ENCODE results near the gene TNFRSF13B. TPM values are rescaled to one million over a fixed set of nuclear protein-coding genes. Genes with fewer than 3 reads are reported as not detected.
"Not testable (repeated sequence)": the region's sequence is repeated elsewhere in the genome, so short reads cannot be mapped to it uniquely, and the experiment has no call there.

The TNFRSF13B gene
- total RNA-seq, 1 experiment from 2014 or later, result not detected

DNA sequence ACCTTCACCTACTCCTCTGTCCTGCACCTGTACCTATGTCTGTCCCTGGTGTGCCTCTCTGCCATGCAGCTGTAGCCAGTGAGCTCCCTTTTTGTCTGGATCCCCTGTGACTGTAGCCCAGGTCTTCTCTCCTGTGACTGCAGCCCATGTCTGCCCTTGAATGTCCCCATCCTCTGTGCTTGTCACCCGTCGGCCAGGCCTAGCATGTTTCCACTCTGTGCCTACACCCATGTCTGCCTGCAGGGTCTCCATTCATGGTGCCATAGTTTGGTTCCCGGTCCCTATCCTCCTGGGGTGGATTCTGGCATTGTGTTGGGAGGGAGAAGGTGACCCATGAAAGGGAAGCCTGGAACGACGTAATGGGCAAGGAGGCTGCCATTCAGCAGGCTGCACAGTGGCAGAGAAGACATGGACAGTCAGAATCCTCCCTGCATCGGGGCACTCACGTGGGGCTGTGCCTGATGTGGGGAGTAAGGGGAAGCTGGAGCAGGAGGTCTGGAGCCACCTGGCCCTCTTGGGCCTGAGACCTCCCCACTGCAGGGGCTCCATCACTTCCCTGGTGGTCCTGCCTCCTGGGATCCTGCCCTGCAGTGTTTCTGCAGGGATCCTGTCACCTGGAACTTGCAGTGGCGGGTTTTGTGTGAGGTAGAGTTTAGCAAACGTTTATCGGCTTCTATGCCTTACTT lies 74.6 kb downstream of the TNFRSF13B start:
- H4K20me1 ChIP-seq (ENCODE audit: insufficient read depth); H3K9ac ChIP-seq (ENCODE audit: low read length); POLR2A ChIA-PET; CTCF ChIA-PET; intact Hi-C loops (cut with micrococcal nuclease); H3K36me3 ChIP-seq (ENCODE audit: control insufficient read depth in 1 of 2, insufficient read depth in 2 of 2, low read length in 2 of 2); H3K9me2 ChIP-seq (ENCODE audit: insufficient read depth); H3K4me3 ChIP-seq (replicated peaks in 1 of 2; ENCODE audit: low read depth in 1 of 2, low read length in 2 of 2); H2AFZ ChIP-seq (ENCODE audit: low read depth, low read length, poor library complexity, severe bottlenecking); RAD21 ChIA-PET (ENCODE audit: low non-redundant PET in 1 of 2, low total read pairs in 2 of 2, uncharacterized antibody in 2 of 2, unreplicated experiment in 2 of 2); H3K4me2 ChIP-seq (ENCODE audit: low read length); H3K27ac ChIP-seq (ENCODE audit: low read depth, low read length); H3K27me3 ChIP-seq (ENCODE audit: insufficient read depth, low read length); BruUV-seq (replicated peaks); H3K79me2 ChIP-seq (ENCODE audit: insufficient read depth, low read length); DNase-seq (ENCODE audit: low read depth, low spot score); H3K9me3 ChIP-seq (ENCODE audit: control insufficient read depth in 1 of 2, insufficient read depth in 1 of 2, low read depth in 1 of 2, low read length in 2 of 2); ATAC-seq; H3K4me1 ChIP-seq (ENCODE audit: control insufficient read depth in 1 of 2, insufficient read depth in 2 of 2, low read length in 2 of 2): not testable (repeated sequence)

- H3K9me2 ChIP-seq (ENCODE audit: insufficient read depth); ATAC-seq; H4K20me1 ChIP-seq (ENCODE audit: insufficient read depth); BruUV-seq (replicated peaks); H3K4me3 ChIP-seq (replicated peaks in 1 of 2; ENCODE audit: low read depth in 1 of 2, low read length in 2 of 2); H3K4me2 ChIP-seq (ENCODE audit: low read length); DNase-seq (ENCODE audit: low read depth, low spot score); H3K4me1 ChIP-seq (ENCODE audit: control insufficient read depth in 1 of 2, insufficient read depth in 2 of 2, low read length in 2 of 2); POLR2A ChIA-PET; CTCF ChIA-PET; H3K9me3 ChIP-seq (ENCODE audit: control insufficient read depth in 1 of 2, insufficient read depth in 1 of 2, low read depth in 1 of 2, low read length in 2 of 2); H3K27me3 ChIP-seq (ENCODE audit: insufficient read depth, low read length); H2AFZ ChIP-seq (ENCODE audit: low read depth, low read length, poor library complexity, severe bottlenecking); intact Hi-C loops (cut with micrococcal nuclease); H3K79me2 ChIP-seq (ENCODE audit: insufficient read depth, low read length); H3K9ac ChIP-seq (ENCODE audit: low read length); RAD21 ChIA-PET (ENCODE audit: low non-redundant PET in 1 of 2, low total read pairs in 2 of 2, uncharacterized antibody in 2 of 2, unreplicated experiment in 2 of 2); H3K27ac ChIP-seq (ENCODE audit: low read depth, low read length); H3K36me3 ChIP-seq (ENCODE audit: control insufficient read depth in 1 of 2, insufficient read depth in 2 of 2, low read length in 2 of 2): not testable (repeated sequence)
Measured at GRCh38 chr17:16896235-16896634, 75.7 kb downstream of the TNFRSF13B start.

- BruUV-seq (replicated peaks); H2AFZ ChIP-seq (ENCODE audit: low read depth, low read length, poor library complexity, severe bottlenecking); H4K20me1 ChIP-seq (ENCODE audit: insufficient read depth); RAD21 ChIA-PET (ENCODE audit: low non-redundant PET in 1 of 2, low total read pairs in 2 of 2, uncharacterized antibody in 2 of 2, unreplicated experiment in 2 of 2); H3K9me2 ChIP-seq (ENCODE audit: insufficient read depth); H3K4me3 ChIP-seq (replicated peaks in 1 of 2; ENCODE audit: low read depth in 1 of 2, low read length in 2 of 2); POLR2A ChIA-PET; DNase-seq (ENCODE audit: low read depth, low spot score); H3K27me3 ChIP-seq (ENCODE audit: insufficient read depth, low read length); H3K36me3 ChIP-seq (ENCODE audit: control insufficient read depth in 1 of 2, insufficient read depth in 2 of 2, low read length in 2 of 2); H3K4me1 ChIP-seq (ENCODE audit: control insufficient read depth in 1 of 2, insufficient read depth in 2 of 2, low read length in 2 of 2); H3K9ac ChIP-seq (ENCODE audit: low read length); H3K27ac ChIP-seq (ENCODE audit: low read depth, low read length); CTCF ChIA-PET; H3K79me2 ChIP-seq (ENCODE audit: insufficient read depth, low read length); intact Hi-C loops (cut with micrococcal nuclease); H3K9me3 ChIP-seq (ENCODE audit: control insufficient read depth in 1 of 2, insufficient read depth in 1 of 2, low read depth in 1 of 2, low read length in 2 of 2); H3K4me2 ChIP-seq (ENCODE audit: low read length); ATAC-seq: not testable (repeated sequence)
Measured at GRCh38 chr17:16893527-16893926, 78.4 kb downstream of the TNFRSF13B start.

DNA sequence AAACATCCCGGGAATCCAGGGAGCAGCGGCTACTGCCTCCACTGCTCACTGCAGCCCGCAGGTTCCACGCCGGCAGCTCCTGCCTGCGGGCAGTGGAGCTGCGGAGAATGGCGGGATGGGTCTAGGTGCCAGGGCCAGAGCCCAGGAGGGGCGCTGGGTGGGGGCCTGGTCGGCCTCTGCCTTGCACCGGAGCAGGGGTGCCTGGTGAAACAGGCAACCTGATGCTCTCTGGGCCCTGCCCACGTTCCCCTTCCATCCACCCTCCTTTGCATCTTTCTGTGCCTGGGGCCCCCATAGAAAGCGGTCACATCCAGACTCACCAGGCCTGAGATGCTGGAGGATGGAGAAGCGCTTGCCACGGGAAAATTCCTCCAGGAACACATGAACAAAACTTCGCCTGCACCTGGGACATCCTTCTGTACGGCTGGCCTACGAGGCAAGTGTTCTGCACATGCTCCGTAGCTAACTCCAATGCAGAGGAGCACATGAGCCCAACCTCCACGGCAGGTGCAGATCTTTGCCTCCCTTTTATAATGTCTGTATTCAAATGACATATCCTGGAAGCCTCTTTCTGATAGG lies 79.0 kb downstream of the TNFRSF13B start:
- POLR2A ChIA-PET; BruUV-seq (replicated peaks); H3K9me2 ChIP-seq (ENCODE audit: insufficient read depth); DNase-seq (ENCODE audit: low read depth, low spot score); H3K9ac ChIP-seq (ENCODE audit: low read length); H2AFZ ChIP-seq (ENCODE audit: low read depth, low read length, poor library complexity, severe bottlenecking); H4K20me1 ChIP-seq (ENCODE audit: insufficient read depth); RAD21 ChIA-PET (ENCODE audit: low non-redundant PET in 1 of 2, low total read pairs in 2 of 2, uncharacterized antibody in 2 of 2, unreplicated experiment in 2 of 2); H3K27me3 ChIP-seq (ENCODE audit: insufficient read depth, low read length); H3K79me2 ChIP-seq (ENCODE audit: insufficient read depth, low read length); H3K4me3 ChIP-seq (replicated peaks in 1 of 2; ENCODE audit: low read depth in 1 of 2, low read length in 2 of 2); H3K4me1 ChIP-seq (ENCODE audit: control insufficient read depth in 1 of 2, insufficient read depth in 2 of 2, low read length in 2 of 2); H3K36me3 ChIP-seq (ENCODE audit: control insufficient read depth in 1 of 2, insufficient read depth in 2 of 2, low read length in 2 of 2); intact Hi-C loops (cut with micrococcal nuclease); ATAC-seq; CTCF ChIA-PET; H3K4me2 ChIP-seq (ENCODE audit: low read length); H3K9me3 ChIP-seq (ENCODE audit: control insufficient read depth in 1 of 2, insufficient read depth in 1 of 2, low read depth in 1 of 2, low read length in 2 of 2); H3K27ac ChIP-seq (ENCODE audit: low read depth, low read length): not testable (repeated sequence)
